HepG2 (cell line): ENCODE measurements around the gene FABP1. TPM values are rescaled to one million over a fixed set of nuclear protein-coding genes. Genes with fewer than 3 reads are reported as not detected.

Source experiments
- KLF13 ChIP-seq: sonication (generic); formaldehyde crosslinking; IDR thresholded peaks from 2 replicates; pipeline ENCODE4 v1.4.0; 2020; ENCODE audit warnings: mild to moderate bottlenecking, missing genetic modification reagents
- SMAD1 ChIP-seq: sonication (generic); formaldehyde crosslinking; IDR thresholded peaks from 2 replicates; pipeline ENCODE4 v1.4.0; 2020; ENCODE audit warnings: missing genetic modification reagents, low read depth, mild to moderate bottlenecking, borderline replicate concordance
- ZBTB38 ChIP-seq: sonication (generic); formaldehyde crosslinking; IDR thresholded peaks from 2 replicates; pipeline ENCODE4 v1.5.1; 2020; ENCODE audit warnings: mild to moderate bottlenecking, missing genetic modification reagents
- ZMYM4 ChIP-seq: sonication (generic); formaldehyde crosslinking; IDR thresholded peaks from 2 replicates; pipeline ENCODE4 v1.8.1; 2023; ENCODE audit warnings: mild to moderate bottlenecking, missing genetic modification reagents
- ZNF30 ChIP-seq: sonication (generic); formaldehyde crosslinking; IDR thresholded peaks from 2 replicates; pipeline ENCODE4 v1.5.0; 2020; ENCODE audit warnings: mild to moderate bottlenecking, missing genetic modification reagents
- ZNF616 ChIP-seq: sonication (generic); formaldehyde crosslinking; IDR thresholded peaks from 2 replicates; pipeline ENCODE4 v1.5.0; 2020; ENCODE audit warnings: low read depth, mild to moderate bottlenecking, missing genetic modification reagents
- ZNF883 ChIP-seq: sonication (generic); formaldehyde crosslinking; IDR thresholded peaks from 2 replicates; pipeline ENCODE4 v1.5.1; 2020; ENCODE audit warnings: mild to moderate bottlenecking, missing genetic modification reagents; ENCODE audit errors: not compliant biosample characterization
- polyA plus RNA-seq, 8 experiments: library from polyadenylated mRNA; depleted of rRNA in 3 of 8; stranded (reverse) in 7 of 8; unstranded in 1 of 8; fragments of >200 nt; fragmentation: Illumina TruSeq in 4 of 8; extraction: Trizol in 4 of 8; gene quantifications; 2 replicates each; pipeline versions ENCODE4 v1.2.1 to v1.2.3, GENCODE V29; 2011 to 2016; ENCODE audit warnings: low read depth in 4 of 8, missing spikeins in 1 of 8, mixed read lengths in 1 of 8; ENCODE audit not compliant: insufficient read depth in 1 of 8
- total RNA-seq, 5 experiments: library from RNA; depleted of rRNA; stranded (reverse); fragments of >200 nt; fragmentation: Illumina TruSeq; extraction: Trizol; gene quantifications; 2 replicates each; pipeline ENCODE4 v1.2.3, GENCODE V29; 2016; ENCODE audit warnings: low read depth in 1 of 5
- TF ChIP-seq, protein P1 (sequence below): sonication (generic); formaldehyde crosslinking; IDR thresholded peaks from 2 replicates; pipeline ENCODE4 v1.5.1; 2020; ENCODE audit warnings: missing genetic modification reagents, mild to moderate bottlenecking, borderline replicate concordance
- TF ChIP-seq, protein P2 (sequence below): sonication (generic); formaldehyde crosslinking; IDR thresholded peaks from 2 replicates; pipeline ENCODE4 v1.5.1; 2020; ENCODE audit warnings: missing genetic modification reagents, mild to moderate bottlenecking, borderline replicate concordance

The FABP1 gene
- total and polyA plus RNA-seq, 2 of the 13 experiments (the other 11 are each of a cell fraction or from before 2014, with no cell fraction given) = 644 to 1,608 TPM

DNA sequence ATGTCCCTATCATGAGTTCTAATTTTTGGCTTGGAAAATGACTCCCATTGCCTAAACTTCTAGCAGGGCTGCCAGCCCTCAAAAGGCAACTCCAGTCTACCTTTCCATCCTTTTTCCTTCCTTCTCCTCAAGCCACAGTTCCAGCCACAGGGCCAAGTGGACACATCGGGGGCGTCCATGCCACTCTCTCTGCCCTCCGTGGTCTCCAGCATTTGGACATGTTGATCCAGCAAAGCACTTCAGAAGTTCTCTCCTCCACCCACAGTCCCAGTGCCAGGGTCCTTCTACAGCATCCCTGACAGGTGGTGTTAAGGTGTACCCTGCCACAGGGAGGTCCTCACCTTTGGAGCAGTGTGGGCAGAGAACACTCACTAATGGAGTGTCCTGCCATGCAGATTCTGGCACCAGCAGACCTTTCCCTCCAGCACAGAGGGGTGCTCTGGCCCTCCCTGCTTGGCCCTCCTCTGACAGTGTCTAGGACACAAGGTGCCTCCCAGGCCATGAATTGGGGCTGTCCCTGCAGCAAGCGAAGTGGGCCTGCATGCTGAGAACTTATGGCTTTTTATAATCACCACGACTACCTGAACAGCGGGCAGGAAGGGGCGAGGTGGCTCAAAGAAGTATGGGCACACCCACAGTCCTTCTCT is 1.6 kb upstream of the FABP1 start (continued):
- TF ChIP-seq SMAD1 (CRISPR knock-in tag) (0 out of 2 replicates have a peak, but pooled peaks have one; percentile 18), ZNF30 (CRISPR knock-in tag) (0 out of 2 replicates have a peak, but pooled peaks have one; percentile 30), ZNF616 (0 out of 2 replicates have a peak, but pooled peaks have one; percentile 18), ZBTB38 (peak; percentile 7; the same call in 1 of the 2 replicates), ZNF883 (CRISPR knock-in tag) (peak; percentile 55), KLF13 (CRISPR knock-in tag) (peak; percentile 41; the same call in 1 of the 2 replicates), ZMYM4 (CRISPR knock-in tag) (0 out of 2 replicates have a peak, but pooled peaks have one; percentile 31)
- TF ChIP-seq, protein P1, sequence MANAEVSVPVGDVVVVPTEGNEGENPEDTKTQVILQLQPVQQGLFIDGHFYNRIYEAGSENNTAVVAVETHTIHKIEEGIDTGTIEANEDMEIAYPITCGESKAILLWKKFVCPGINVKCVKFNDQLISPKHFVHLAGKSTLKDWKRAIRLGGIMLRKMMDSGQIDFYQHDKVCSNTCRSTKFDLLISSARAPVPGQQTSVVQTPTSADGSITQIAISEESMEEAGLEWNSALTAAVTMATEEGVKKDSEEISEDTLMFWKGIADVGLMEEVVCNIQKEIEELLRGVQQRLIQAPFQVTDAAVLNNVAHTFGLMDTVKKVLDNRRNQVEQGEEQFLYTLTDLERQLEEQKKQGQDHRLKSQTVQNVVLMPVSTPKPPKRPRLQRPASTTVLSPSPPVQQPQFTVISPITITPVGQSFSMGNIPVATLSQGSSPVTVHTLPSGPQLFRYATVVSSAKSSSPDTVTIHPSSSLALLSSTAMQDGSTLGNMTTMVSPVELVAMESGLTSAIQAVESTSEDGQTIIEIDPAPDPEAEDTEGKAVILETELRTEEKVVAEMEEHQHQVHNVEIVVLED (CRISPR knock-in tag) = 0 out of 2 replicates have a peak, but pooled peaks have one; percentile 12
- TF ChIP-seq, protein P2, sequence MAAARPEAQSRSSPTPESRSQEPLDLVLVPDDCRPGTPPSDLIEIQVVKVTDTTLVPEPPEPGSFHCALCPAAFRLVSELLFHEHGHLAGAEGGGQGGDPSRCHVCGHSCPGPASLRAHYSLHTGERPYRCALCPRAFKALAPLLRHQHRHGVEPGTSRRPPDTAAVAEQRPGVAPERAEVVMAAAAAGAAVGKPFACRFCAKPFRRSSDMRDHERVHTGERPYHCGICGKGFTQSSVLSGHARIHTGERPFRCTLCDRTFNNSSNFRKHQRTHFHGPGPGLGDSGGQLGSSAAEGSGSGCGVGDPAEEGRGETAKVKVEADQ = 0 out of 2 replicates have a peak, but pooled peaks have one; percentile 41
